ENCODE data around the gene CNNM4.

Gene CNNM4

DNA sequence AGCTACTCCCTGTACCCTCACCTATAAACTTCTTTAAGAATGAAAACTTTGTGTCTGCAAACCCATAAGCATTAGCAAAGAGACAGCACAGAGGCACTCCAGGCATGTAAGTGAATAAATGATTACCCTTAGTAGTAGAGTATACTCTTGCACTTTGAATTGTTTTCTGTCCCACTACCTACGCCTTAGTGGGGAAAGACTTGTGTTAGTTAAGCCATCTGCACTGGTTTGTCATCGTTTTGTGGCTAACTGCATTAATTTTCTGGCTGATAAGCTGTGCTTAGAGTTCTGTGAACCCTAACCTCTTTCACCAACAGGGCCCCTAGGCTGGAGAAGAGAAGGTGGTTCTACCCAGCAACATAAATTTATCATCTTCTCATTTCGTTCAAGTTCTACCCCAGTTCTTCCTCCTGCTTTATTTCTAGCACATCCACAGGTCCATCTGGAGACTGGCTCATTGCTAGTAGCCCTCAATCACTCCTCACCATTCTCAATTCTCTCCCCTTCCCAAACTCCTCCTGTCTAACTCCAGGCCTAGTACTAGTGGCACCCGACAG lies 21.5 kb upstream of the CNNM4 start:
- Histone ChIP-seq H3K79me2 (ENCODE audit: insufficient read depth, low read length) (0 out of 2 replicates have a peak, but pooled peaks cover 5% of the 10 kb centered on the region), H4K20me1 (ENCODE audit: low read depth, low read length) (no peaks in the 10 kb centered on the region), H3F3A (ENCODE audit: insufficient read depth) (0 out of 2 replicates have a peak, but pooled peaks cover 4% of the 10 kb centered on the region), H3K4me2 (ENCODE audit: low read depth, low read length, poor library complexity, severe bottlenecking) (peak overlapping the region; percentile 95), H3K27ac (ENCODE audit: low read depth, low read length) (no peak overlapping the region), H3K4me3 (ENCODE audit: insufficient read depth, low read length, poor library complexity, severe bottlenecking) (peak overlapping the region; percentile 94), H3K9me2 (replicated peaks; ENCODE audit: insufficient read depth, low read length) (no peaks in the 10 kb centered on the region), H3K9ac (ENCODE audit: low read length) (peak overlapping the region; percentile 77), H3K36me3 (ENCODE audit: low read length) (no peaks in the 10 kb centered on the region), H3K9me3 (ENCODE audit: insufficient read depth, low read length) (no peaks in the 10 kb centered on the region), H3K27me3 (ENCODE audit: low read length) (no peaks in the 10 kb centered on the region), H2AFZ (ENCODE audit: low read depth, low read length, severe bottlenecking) (peak overlapping the region; percentile 99)
- no peak for TF ChIP-seq EZH2phosphoT487 (conservative IDR thresholded peaks at IDR 0.05; ENCODE audit: low read length)
- TF ChIP-seq, protein P1, sequence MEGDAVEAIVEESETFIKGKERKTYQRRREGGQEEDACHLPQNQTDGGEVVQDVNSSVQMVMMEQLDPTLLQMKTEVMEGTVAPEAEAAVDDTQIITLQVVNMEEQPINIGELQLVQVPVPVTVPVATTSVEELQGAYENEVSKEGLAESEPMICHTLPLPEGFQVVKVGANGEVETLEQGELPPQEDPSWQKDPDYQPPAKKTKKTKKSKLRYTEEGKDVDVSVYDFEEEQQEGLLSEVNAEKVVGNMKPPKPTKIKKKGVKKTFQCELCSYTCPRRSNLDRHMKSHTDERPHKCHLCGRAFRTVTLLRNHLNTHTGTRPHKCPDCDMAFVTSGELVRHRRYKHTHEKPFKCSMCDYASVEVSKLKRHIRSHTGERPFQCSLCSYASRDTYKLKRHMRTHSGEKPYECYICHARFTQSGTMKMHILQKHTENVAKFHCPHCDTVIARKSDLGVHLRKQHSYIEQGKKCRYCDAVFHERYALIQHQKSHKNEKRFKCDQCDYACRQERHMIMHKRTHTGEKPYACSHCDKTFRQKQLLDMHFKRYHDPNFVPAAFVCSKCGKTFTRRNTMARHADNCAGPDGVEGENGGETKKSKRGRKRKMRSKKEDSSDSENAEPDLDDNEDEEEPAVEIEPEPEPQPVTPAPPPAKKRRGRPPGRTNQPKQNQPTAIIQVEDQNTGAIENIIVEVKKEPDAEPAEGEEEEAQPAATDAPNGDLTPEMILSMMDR (IDR thresholded peaks at IDR 0.05; ENCODE audit: insufficient read depth, low read length, poor library complexity, severe bottlenecking) = no peak

DNA sequence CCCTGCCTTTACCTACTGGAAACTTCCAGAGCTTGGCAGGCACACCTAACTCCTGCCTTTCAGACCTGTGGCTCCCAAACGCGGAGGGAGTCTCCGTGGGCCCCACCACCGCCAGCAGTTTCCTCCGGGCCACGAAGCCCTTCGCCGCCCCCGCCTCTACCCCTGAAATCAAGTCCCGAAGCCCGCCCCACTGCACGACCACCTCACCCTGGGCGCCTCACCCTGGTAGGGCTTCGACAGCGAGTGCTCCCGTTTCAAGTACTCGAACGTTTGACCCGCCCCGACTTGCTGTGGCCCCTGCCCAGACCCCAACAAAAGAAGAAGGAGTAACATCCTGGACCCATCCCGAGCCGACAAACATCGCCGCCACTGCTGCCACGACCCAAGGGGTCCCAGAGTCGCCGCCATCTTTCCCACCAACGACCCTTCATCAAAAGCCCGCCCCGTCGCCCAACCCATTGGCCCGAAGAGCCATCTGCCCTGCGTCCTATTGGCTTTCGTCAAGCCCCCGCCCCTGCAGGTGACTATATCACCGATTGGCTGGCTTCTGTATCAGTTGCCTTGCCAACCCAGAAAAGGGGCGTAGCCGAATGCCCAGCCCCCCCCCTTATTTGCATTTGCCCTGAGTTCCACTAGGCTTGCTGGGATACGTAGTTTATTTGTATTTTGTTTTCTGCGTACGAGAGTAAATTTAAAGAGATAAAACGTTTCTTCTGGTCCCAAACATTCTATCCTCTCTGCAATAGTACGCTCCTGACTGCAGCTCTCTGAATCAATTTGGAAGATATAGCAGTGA lies 20.9 kb upstream of the CNNM4 start, which contains the start of gene LMAN2L:
Gene LMAN2L, minus strand, starts transcription at position 432 of the 796 bp plus-strand sequence. Its CDS starts 24 bp downstream, at position 408.
- H3K4me2 ChIP-seq (ENCODE audit: low read depth, low read length, poor library complexity, severe bottlenecking) = peak within 1 kb of the TSS; percentile 95
- H3F3A ChIP-seq (ENCODE audit: insufficient read depth) = 0 out of 2 replicates have a peak, but pooled peaks cover 4% of the 10 kb centered on the region
- no peaks in the 10 kb centered on the region for H3K27me3 ChIP-seq (ENCODE audit: low read length)
- peak within 1 kb of the TSS; percentile 66 for H3K27ac ChIP-seq (ENCODE audit: low read depth, low read length)
- H3K4me3 ChIP-seq (ENCODE audit: insufficient read depth, low read length, poor library complexity, severe bottlenecking) = peak within 1 kb of the TSS; percentile 94
- TF ChIP-seq, protein P1 (IDR thresholded peaks at IDR 0.05; ENCODE audit: insufficient read depth, low read length, poor library complexity, severe bottlenecking) = no peak
- no peak for TF ChIP-seq EZH2phosphoT487 (conservative IDR thresholded peaks at IDR 0.05; ENCODE audit: low read length)
- no peaks in the 10 kb centered on the region for H4K20me1 ChIP-seq (ENCODE audit: low read depth, low read length)
- no peaks in the 10 kb centered on the region for H3K9me2 ChIP-seq (replicated peaks; ENCODE audit: insufficient read depth, low read length)
- 0 out of 2 replicates have a peak, but pooled peaks cover 5% of the 10 kb centered on the region for H3K79me2 ChIP-seq (ENCODE audit: insufficient read depth, low read length)
- peak within 1 kb of the TSS; percentile 77 for H3K9ac ChIP-seq (ENCODE audit: low read length)
- H3K36me3 ChIP-seq (ENCODE audit: low read length) = no peaks in the 10 kb centered on the region
- H3K9me3 ChIP-seq (ENCODE audit: insufficient read depth, low read length) = no peaks in the 10 kb centered on the region
- H2AFZ ChIP-seq (ENCODE audit: low read depth, low read length, severe bottlenecking) = peak within 1 kb of the TSS; percentile 99

DNA sequence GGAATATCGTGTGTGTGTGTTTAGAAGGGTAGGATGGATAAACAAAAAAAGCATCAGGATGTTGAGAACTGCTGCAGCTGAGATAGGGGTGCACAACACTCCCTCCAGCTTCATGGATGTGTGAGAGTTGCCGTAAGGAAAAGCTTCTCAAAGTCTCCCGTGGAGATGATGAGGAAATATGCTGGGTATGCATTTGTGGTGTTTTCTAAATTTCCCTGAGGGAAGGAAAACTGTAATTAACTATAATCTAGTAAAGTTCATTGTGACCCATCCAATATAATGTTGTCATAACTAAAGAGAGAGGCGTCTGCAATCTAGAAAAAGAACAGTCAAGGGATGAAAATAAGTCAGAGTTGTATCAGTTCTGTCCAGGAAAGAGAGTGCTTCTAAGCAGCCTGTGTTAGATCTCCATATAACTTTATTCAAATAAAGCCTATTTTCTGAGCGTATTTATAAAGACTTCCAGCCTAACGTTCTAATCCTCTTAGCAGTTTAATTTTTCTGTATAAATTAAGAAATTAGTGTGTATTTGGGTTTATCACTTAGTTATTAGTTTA lies 13.6 kb upstream of the CNNM4 start:
- H3K9ac ChIP-seq (ENCODE audit: low read length) = no peak overlapping the region
- no peaks in the 10 kb centered on the region for H4K20me1 ChIP-seq (ENCODE audit: low read depth, low read length)
- H3F3A ChIP-seq (ENCODE audit: insufficient read depth) = no peaks in the 10 kb centered on the region
- H3K9me2 ChIP-seq (replicated peaks; ENCODE audit: insufficient read depth, low read length) = no peaks in the 10 kb centered on the region
- TF ChIP-seq, protein P1 (IDR thresholded peaks at IDR 0.05; ENCODE audit: insufficient read depth, low read length, poor library complexity, severe bottlenecking) = no peak
- no peak overlapping the region for H2AFZ ChIP-seq (ENCODE audit: low read depth, low read length, severe bottlenecking)
- no peaks in the 10 kb centered on the region for H3K36me3 ChIP-seq (ENCODE audit: low read length)
- no peak overlapping the region for H3K4me2 ChIP-seq (ENCODE audit: low read depth, low read length, poor library complexity, severe bottlenecking)
- no peaks in the 10 kb centered on the region for H3K9me3 ChIP-seq (ENCODE audit: insufficient read depth, low read length)
- H3K4me3 ChIP-seq (ENCODE audit: insufficient read depth, low read length, poor library complexity, severe bottlenecking) = no peak overlapping the region
- no peaks in the 10 kb centered on the region for H3K79me2 ChIP-seq (ENCODE audit: insufficient read depth, low read length)
- H3K27me3 ChIP-seq (ENCODE audit: low read length) = no peaks in the 10 kb centered on the region
- no peak overlapping the region for H3K27ac ChIP-seq (ENCODE audit: low read depth, low read length)

Data from SU-DHL-6 (cell line).